NCI-H345 (cell line): Measurements from ENCODE around the gene ZNF674.
"Not testable (repeated sequence)": the region's sequence is repeated elsewhere in the genome, so short reads cannot be mapped to it uniquely, and the experiment has no call there.

ENCODE experiments used
- DNase-seq: peaks from one replicate; lab custom pipeline; 2025; lab: John Stamatoyannopoulos, UW

ZNF674 gene

GRCh38 chrX:46569621-46570020 is 24.4 kb upstream of the ZNF674 start:
- DNase-seq, result no peak

GRCh38 chrX:46567388-46567787 is 22.2 kb upstream of the ZNF674 start:
- DNase-seq, result no peak

- DNase-seq, result no peak
Observed at GRCh38 chrX:46561824-46562657, 16.8 kb upstream of the ZNF674 start.

DNA sequence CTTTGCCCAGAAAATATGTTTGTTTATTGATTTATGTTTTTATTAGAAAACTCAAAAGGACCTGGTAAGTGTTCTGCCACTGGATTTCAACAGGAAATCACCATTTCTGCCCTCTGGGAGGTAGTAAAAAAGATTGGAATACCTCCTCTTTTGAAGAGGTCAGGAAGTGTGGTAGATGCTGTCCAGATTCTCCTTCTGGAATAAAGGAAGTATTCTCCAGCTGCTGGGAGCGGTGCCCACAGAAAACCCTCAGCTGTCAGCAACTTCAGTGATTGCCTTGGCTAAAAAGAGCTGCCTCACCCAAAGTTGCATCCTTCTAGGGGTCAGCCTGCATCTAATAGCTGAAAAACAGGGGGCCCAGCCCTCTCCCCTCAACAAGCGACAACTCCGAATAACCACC is 13.8 kb upstream of the ZNF674 start:
- DNase-seq, result no peak

- DNase-seq, result no peak
Observed at GRCh38 chrX:46554942-46555341, 9.7 kb upstream of the ZNF674 start.

DNA sequence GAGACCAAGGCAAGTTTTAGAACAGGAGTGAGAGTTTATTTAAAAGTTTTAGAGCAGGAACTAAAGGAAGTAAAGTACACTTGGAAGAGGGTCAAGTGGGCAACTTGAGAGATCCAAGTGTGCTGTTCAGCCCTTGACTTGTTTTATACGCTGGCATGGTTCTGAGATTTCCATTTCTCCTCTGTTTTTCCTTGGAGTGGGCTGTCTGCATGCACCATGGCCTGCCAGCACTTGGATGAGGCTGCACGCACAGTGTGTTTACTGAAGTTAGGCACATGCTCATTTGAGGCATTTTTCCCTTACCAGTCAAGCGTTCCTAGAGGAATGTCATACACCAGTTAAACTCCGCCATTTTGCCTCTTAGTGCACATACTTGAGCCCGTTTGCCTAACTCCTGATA is 8.7 kb upstream of the ZNF674 start:
- no peak for DNase-seq

- no peak for DNase-seq
Observed at GRCh38 chrX:46551494-46552128, 6.4 kb upstream of the ZNF674 start.

DNA sequence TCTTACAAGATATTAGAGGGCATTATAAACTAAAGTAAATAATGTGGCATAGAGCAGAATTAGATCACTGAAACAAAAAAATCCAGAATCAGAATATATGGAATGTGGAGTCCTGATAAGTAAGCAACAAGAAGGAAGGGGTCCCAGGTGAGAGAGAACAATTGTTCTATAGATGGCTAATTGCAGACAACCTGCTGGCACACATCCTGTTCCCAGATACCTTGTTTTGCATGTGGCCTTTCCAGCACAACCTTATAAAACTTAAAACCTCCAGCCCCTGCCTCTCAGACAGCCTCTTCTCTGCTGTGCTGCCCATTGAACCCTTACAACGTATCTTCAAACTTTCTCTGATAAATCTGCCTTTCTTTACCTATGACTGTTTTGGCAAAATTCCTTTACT is 4.7 kb upstream of the ZNF674 start:
- no peak for DNase-seq

DNA sequence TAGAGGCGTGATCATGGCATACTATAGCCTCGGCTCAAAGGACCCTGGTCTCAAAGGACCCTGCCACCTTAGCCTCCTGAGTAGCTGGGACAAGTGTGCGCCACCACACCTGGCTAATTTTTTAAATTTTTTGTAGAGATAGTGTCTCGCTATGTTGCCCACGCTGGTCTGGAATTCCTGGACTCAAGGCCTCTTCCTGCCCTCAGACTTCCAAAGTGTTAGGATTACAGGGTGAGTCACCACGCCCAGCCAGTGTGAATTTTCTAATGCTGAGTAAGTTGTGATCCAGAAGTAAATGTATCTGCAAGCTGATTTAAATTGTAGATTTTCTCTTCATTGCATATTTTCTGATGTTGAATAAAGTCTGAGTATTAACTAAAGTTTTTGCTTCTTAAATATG is 2.6 kb upstream of the ZNF674 start:
- no peak for DNase-seq

GRCh38 chrX:46544527-46544926 is 694 bp downstream of the ZNF674 start:
- not testable (repeated sequence) for DNase-seq

DNA sequence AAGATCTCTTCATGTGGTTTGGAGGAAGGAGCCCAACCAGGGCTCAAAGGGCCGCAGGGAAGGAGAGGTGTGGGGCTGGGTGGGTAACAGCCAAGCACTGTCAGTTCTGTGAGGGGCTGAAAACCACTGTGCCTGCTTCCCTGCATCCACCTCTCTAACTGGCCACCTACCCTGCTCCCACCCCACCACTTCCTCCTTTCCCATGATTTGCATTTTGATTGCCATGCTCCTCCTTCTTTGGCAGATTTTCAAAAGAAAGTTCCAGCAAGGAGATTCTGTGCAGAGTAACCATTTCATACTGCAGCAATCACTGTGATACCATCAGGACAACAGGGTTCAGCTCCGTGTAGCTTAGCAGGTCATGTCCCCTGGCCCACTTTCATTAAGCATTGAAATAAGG is 1.8 kb downstream of the ZNF674 start:
- no peak for DNase-seq

DNA sequence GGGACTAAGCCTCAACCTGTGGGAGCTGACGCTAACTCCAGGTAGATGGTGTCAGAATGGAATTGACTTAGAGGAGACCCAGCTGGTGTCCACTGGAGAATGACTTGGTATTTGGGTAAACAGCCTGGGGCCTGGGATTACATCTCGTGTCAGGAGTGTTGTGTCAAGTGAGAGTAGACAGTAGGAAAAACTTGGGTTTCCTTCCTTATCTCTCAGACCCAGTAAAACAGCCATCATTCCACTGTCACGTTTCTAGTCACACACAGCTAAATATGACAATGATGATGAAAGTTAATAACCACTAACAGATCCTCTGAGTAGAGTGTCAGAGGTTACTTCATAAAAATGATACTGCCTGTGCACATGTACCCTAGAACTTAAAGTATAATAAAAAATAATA is 13.8 kb downstream of the ZNF674 start:
- DNase-seq, result no peak

GRCh38 chrX:46530404-46530908 is 14.8 kb downstream of the ZNF674 start:
- not testable (repeated sequence) for DNase-seq

DNA sequence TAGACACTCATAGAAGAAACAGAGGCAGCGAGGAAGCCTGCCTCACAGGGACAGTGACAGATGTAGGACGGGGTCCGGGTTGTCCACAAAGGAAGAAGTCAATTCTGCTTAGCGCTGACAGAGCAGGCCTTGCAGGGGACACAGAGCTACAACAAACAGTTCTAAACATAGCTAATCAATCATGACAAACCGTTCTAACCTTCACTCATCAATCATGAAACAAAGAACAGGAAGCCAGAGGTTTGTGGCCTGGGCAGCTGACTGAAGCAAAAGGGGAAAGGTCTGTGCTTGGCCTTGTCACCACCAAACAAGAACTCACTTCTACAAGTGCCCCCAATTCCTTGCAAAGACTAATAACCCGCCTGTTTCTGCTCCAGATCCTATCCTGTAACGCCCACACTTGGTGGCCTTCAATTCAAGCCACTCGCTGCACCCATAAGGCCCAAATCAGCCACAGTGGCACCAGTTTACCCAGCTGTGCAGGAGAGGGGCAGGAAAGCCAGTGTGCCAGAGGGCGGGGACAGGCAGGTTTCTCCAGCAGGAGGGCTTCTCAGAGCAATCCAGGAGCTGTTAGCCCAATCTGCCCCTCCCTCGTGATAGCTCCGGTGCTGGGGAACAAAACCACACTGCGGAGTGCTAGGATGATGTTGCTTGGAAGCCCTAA is 15.3 kb downstream of the ZNF674 start:
- DNase-seq, result not testable (repeated sequence)

DNA sequence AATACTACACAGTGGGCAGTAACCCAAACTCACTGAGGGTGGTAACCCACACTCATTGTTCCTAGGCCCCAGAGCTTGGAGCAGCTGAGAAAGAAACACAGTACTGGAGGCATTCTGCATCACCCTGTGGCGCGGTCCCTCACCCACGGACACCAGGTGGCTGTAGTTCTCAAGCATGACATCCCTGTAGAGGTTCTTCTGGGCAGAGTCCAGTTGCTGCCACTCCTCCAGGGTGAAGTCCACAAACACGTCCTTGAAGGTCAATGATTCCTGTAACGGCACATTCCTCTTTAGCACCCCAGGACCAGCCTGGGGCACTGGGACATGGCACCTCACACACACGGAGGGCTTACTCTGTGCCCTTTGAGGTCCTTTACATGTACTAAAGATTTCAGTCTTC is 16.6 kb downstream of the ZNF674 start:
- not testable (repeated sequence) for DNase-seq

DNA sequence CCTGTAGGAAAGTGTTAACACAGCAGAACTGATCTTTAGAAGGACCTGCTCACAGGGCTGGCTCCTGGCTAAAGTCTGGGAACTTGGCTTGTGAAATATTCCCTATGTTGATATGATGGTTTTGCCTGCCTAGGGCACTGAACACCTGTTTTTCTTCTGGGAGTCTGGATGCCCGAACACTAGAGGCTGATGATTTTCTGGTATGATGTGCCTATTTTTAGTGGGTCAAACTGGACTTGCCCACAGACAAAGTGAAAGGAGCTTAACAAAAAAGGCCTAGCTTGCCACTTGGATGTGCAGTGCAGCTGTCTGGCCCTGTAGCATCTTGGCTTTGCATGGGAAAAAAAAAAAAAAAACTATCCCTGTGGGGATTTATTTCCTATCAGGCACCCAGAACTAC is 39.1 kb downstream of the ZNF674 start:
- no peak for DNase-seq

DNA sequence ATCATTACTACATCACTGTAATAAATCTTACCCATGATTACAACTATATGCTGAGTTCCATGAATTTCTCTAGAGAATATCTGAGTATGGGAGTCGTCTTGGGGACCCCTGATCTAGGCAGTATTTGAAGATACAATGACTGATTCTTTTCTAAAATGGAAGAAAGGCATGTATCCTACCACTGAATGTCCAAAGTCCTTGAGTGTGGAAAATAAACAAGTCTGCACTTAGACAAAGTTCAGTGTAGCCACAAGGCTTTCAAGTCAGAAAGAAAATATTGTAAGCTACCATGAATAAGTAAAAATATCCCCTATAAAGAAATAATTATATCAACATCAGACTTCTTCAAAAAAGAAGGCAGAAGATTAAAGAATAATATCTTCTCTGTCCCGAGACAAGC is 42.4 kb downstream of the ZNF674 start:
- DNase-seq, result no peak

DNA sequence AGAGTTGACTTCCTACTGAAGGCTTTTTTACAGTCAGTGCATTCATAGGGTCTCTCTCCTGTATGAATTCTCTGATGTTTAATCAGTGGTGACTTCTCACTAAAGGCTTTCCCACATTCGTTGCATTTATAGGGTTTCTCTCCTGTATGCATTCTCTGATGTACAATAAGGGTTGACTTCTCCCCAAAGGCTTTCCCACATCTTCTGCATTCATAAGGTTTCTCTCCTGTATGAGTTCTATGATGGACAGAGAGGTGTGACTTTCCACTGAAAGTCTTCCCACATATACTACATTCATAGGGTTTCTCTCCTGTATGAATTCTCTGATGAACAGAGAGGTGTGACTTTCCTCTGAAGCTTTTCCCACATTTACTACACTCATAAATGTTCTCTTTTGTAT is 45.2 kb downstream of the ZNF674 start:
- no peak for DNase-seq

GRCh38 chrX:46488712-46489111 is 56.5 kb downstream of the ZNF674 start:
- DNase-seq, result no peak

DNA sequence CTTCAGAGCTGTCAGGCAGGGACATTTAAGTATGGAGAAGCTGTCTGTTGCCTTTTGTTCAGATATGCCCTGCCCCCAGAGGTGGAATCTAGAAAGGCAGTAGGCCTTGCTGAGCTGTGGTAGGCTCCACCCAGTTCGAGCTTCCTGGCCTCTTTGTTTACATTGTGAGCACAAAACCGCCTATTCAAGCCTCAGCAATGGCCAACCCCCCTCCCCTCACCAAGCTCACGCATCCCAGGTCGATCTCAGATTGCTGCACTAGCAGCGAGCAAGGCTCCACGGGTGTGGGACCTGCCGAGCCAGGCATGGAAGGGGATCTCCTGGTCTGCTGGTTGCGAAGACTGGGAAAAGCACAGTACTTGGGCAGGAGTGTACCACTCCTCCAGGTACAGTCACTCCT is 59.3 kb downstream of the ZNF674 start:
- DNase-seq, result no peak

- not testable (repeated sequence) for DNase-seq
Observed at GRCh38 chrX:46478634-46479033, 66.6 kb downstream of the ZNF674 start.

DNA sequence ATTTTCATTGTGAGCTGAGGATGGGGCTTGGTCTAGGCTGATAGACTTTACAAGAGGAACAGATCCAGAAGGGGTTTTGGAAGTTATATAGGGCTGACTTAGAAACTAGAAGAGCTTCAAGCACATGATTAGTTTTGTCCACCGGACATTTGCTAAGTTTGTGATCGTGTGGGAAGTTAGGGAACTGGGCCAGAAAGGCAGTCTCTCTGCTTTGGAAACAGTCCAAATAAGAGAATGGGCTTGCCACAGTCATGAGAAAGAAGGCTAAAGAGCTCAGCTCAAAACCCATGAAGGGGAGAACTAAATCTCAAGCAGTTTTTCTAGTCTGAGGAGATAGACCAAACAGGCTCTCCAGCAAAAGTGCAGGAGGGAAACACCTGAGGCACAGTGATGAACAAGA is 67.8 kb downstream of the ZNF674 start:
- no peak for DNase-seq

DNA sequence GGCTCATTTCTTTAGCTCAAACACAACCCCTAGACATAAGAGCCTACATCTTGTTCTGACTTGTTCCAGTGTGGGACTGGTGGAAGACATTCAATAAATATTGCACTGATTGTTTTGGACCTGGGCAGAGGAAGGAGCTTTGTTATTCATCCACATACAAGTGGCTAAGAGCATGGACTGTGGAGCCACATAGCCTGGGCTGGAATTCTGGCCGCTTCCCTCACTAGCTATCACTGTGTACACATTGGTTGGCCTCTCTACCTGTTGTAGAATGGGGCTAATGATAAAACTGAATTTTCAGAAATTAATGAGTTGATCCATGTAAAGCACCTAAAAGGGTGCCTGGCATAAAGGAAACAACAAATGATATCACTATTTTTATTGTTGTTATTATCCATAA is 80.0 kb downstream of the ZNF674 start:
- DNase-seq, result no peak
